Measurements from ENCODE around the gene MACROH2A2.
"Not testable (repeated sequence)": the region's sequence is repeated elsewhere in the genome, so short reads cannot be mapped to it uniquely, and the experiment has no call there.

MACROH2A2 gene

GRCh38 chr10:70145166-70145665 is 92.6 kb downstream of the MACROH2A2 start:
- H3K9me3 ChIP-seq (ENCODE audit: control insufficient read depth, low read length) = no peaks in the 10 kb centered on the region
- H3K36me3 ChIP-seq (ENCODE audit: control insufficient read depth, insufficient read depth, low read length, severe bottlenecking) = peaks cover 26% of the 10 kb centered on the region
- H3K27me3 ChIP-seq (replicated peaks; ENCODE audit: control insufficient read depth, insufficient read depth, low read length) = no peaks in the 10 kb centered on the region
- peak; percentile 22 for DNase-seq (ENCODE audit: low read depth)
- H3K9ac ChIP-seq (ENCODE audit: low read length) = peak overlapping the region; percentile 93
- peak overlapping the region; percentile 84 for H3K4me3 ChIP-seq (ENCODE audit: low read length)
- peaks cover 31% of the 10 kb centered on the region for H3K4me1 ChIP-seq (ENCODE audit: control insufficient read depth, insufficient read depth, low read length)

GRCh38 chr10:70145666-70146488 is 93.2 kb downstream of the MACROH2A2 start:
- Histone ChIP-seq H3K4me1 (ENCODE audit: control insufficient read depth, insufficient read depth, low read length) (peaks cover 31% of the 10 kb centered on the region), H3K36me3 (ENCODE audit: control insufficient read depth, insufficient read depth, low read length, severe bottlenecking) (peaks cover 33% of the 10 kb centered on the region), H3K9me3 (ENCODE audit: control insufficient read depth, low read length) (no peaks in the 10 kb centered on the region), H3K9ac (ENCODE audit: low read length) (peak overlapping the region; percentile 93), H3K27me3 (replicated peaks; ENCODE audit: control insufficient read depth, insufficient read depth, low read length) (no peaks in the 10 kb centered on the region), H3K4me3 (ENCODE audit: low read length) (peak overlapping the region; percentile 84)
- DNase-seq (ENCODE audit: low read depth) = peak; percentile 80

DNA sequence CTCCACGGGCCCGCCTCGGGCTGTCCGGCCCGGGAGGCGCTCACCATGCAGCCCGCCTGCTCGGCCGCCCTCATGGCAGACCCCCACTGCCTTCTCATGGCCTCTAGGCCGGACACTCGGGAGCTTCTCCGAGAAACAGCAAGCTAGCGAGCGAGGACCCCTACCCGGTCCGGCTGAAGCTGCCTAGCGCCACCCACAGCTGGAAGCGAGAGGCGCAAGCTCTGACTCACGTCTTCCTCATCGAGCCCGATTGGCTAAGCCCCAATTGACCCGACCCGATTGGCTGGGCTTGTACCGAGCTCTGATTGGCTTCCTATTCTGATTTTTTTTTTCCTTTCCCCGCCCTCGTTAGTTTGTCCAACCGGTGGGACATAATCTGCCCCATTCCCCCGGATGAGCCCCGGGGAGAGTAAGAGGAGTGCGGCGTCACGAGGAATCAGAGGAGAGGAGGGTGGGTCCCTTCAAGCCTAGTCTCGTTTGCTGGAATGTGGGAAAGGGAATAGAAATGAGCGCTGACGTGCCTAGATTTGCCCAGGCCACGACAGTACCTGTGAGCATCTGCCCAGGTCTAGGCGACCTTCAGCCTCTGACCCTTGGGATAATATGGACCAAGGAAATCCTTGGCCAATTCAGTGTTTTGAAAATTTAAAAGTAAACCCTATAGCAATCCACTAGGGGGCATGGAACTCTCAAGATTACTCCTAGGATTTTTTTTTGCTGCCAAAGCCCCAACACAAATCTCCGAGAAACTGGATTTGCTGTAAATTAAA is 94.0 kb downstream of the MACROH2A2 start, which contains the start of gene TYSND1:
TYSND1 (minus strand) TSS at position 212 of the 770 bp plus-strand sequence; CDS start at position 98, 114 bp downstream.
- DNase-seq (ENCODE audit: low read depth) = peak; percentile 99
- peaks cover 31% of the 10 kb centered on the region for H3K4me1 ChIP-seq (ENCODE audit: control insufficient read depth, insufficient read depth, low read length)
- no peaks in the 10 kb centered on the region for H3K27me3 ChIP-seq (replicated peaks; ENCODE audit: control insufficient read depth, insufficient read depth, low read length)
- H3K9ac ChIP-seq (ENCODE audit: low read length) = peak within 1 kb of the TSS; percentile 93
- no peaks in the 10 kb centered on the region for H3K9me3 ChIP-seq (ENCODE audit: control insufficient read depth, low read length)
- peak within 1 kb of the TSS; percentile 84 for H3K4me3 ChIP-seq (ENCODE audit: low read length)
- peaks cover 39% of the 10 kb centered on the region for H3K36me3 ChIP-seq (ENCODE audit: control insufficient read depth, insufficient read depth, low read length, severe bottlenecking)

DNA sequence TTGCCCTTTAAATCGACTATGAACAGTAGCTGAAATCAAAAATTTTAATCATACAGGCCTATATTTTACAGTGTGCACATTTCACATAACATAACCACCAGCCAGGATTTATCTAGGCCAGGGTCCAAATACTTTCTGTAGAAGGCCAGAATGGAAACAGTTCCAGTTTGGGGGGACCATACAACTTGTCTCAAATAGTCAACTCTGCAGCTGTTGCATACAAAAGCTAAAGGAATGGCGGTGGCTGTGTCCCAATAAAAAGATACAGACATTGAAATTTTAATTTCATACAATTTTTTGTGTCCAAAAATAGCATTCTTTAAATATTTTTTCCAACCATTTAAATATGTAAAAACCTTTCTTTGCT is 94.6 kb downstream of the MACROH2A2 start:
- Histone ChIP-seq H3K27me3 (replicated peaks; ENCODE audit: control insufficient read depth, insufficient read depth, low read length) (no peaks in the 10 kb centered on the region), H3K4me1 (ENCODE audit: control insufficient read depth, insufficient read depth, low read length) (peaks cover 31% of the 10 kb centered on the region), H3K9ac (ENCODE audit: low read length) (peak overlapping the region; percentile 93), H3K36me3 (ENCODE audit: control insufficient read depth, insufficient read depth, low read length, severe bottlenecking) (peaks cover 44% of the 10 kb centered on the region), H3K9me3 (ENCODE audit: control insufficient read depth, low read length) (no peaks in the 10 kb centered on the region), H3K4me3 (ENCODE audit: low read length) (peak overlapping the region; percentile 84)
- DNase-seq (ENCODE audit: low read depth) = no peak

DNA sequence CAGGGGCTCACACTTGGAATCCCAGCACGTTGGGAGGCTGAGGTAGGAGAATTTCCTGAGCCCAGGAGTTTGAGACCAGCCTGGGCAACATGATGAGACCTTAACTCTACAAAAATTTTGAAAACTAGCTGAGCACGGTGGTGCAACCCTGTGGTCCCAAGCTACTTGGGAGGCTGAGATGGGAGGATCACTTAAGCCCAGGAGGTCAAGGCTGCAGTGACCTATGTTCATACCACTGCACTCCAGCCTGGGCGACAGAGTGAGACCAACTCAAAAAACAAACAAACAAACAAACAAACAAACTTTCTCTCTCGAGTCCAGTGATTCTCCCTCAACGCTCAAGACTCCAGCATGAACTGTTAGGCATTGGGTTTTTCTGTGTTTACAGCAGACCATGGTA is 95.9 kb downstream of the MACROH2A2 start:
- Histone ChIP-seq H3K9ac (ENCODE audit: low read length) (no peak overlapping the region), H3K9me3 (ENCODE audit: control insufficient read depth, low read length) (no peaks in the 10 kb centered on the region), H3K27me3 (replicated peaks; ENCODE audit: control insufficient read depth, insufficient read depth, low read length) (no peaks in the 10 kb centered on the region), H3K4me3 (ENCODE audit: low read length) (no peak overlapping the region), H3K4me1 (ENCODE audit: control insufficient read depth, insufficient read depth, low read length) (peaks cover 32% of the 10 kb centered on the region), H3K36me3 (ENCODE audit: control insufficient read depth, insufficient read depth, low read length, severe bottlenecking) (peaks cover 55% of the 10 kb centered on the region)
- no peak for DNase-seq (ENCODE audit: low read depth)

DNA sequence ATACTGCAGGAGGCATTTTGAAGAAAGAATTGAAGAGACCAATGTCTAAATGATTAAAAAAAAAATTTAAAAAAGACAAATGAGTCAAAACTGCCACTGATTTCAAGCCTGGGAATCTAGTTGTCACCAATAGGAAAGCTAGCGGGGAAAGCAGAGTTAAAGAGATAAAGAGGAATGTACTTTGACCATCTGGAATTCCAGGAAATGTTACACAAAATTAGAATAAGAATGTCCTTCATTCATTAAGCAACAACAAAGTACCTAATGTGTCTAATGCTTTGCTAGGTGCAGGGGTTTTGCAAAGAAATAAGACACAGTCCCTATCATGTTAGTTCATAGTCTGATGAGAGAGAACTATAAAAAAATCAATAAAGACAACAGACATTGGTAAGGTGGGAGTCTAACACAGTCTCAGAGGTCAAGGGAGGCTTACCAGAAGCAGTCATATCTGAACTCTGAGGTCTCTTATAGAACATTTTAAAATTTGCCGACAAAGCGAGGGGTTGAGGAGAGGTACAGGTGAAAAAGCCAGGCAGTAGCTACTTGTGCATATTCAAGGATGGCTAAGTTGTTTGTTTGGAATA is 102.7 kb downstream of the MACROH2A2 start:
- Histone ChIP-seq H3K4me3 (ENCODE audit: low read length) (no peak overlapping the region), H3K9ac (ENCODE audit: low read length) (peak overlapping the region; percentile 6), H3K27me3 (replicated peaks; ENCODE audit: control insufficient read depth, insufficient read depth, low read length) (no peaks in the 10 kb centered on the region), H3K9me3 (ENCODE audit: control insufficient read depth, low read length) (no peaks in the 10 kb centered on the region), H3K4me1 (ENCODE audit: control insufficient read depth, insufficient read depth, low read length) (peaks cover 65% of the 10 kb centered on the region), H3K36me3 (ENCODE audit: control insufficient read depth, insufficient read depth, low read length, severe bottlenecking) (peaks cover 92% of the 10 kb centered on the region)
- DNase-seq (ENCODE audit: low read depth) = no peak

DNA sequence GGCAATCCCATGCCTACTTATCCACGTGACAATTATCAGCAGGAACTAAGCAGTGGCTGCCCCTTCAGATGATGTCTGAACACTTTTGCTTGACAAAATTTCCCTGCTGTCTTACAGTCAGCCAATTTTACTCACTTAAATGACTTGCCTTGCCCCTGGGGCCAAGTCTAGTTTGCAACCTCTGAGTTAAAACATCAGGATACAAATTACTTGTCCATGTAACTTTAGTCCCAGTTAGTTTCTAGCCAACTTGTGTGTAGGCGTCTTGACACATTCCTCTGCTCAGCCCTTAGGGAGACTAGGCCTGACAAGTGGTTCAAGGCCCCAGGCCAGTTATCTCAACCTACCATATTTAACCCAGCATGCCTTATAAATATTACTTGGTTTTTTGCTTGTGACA is 105.5 kb downstream of the MACROH2A2 start:
- Histone ChIP-seq H3K4me1 (ENCODE audit: control insufficient read depth, insufficient read depth, low read length) (peaks cover 90% of the 10 kb centered on the region), H3K9ac (ENCODE audit: low read length) (peak overlapping the region; percentile 73), H3K9me3 (ENCODE audit: control insufficient read depth, low read length) (no peaks in the 10 kb centered on the region), H3K27me3 (replicated peaks; ENCODE audit: control insufficient read depth, insufficient read depth, low read length) (no peaks in the 10 kb centered on the region), H3K4me3 (ENCODE audit: low read length) (peak overlapping the region; percentile 36), H3K36me3 (ENCODE audit: control insufficient read depth, insufficient read depth, low read length, severe bottlenecking) (peaks cover 85% of the 10 kb centered on the region)
- no peak for DNase-seq (ENCODE audit: low read depth)

DNA sequence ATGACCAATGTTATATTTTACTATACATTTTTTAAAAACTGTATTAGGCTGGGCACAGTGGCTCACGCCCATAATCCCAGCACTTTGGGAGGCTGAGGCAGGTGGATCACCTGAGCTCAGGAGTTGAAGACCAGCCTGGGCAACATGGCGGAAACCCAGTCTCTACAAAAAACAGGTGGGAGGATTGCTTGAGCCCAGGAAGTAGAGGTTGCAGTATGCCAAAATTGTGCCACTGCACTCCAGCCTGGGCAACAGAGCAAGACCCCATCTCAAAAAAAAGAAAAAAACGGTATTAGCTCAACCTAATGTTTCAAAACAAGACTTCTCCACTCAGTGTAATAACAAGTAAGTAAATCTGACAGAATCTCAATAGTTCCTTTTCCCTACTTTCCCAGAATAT is 106.7 kb downstream of the MACROH2A2 start:
- not testable (repeated sequence) for H3K9me3 ChIP-seq (ENCODE audit: control insufficient read depth, low read length); H3K4me3 ChIP-seq (ENCODE audit: low read length); H3K27me3 ChIP-seq (replicated peaks; ENCODE audit: control insufficient read depth, insufficient read depth, low read length); DNase-seq (ENCODE audit: low read depth); H3K9ac ChIP-seq (ENCODE audit: low read length)
- Histone ChIP-seq H3K4me1 (ENCODE audit: control insufficient read depth, insufficient read depth, low read length) (peaks cover 96% of the 10 kb centered on the region), H3K36me3 (ENCODE audit: control insufficient read depth, insufficient read depth, low read length, severe bottlenecking) (peaks cover 85% of the 10 kb centered on the region)

GRCh38 chr10:70160798-70161197 is 108.2 kb downstream of the MACROH2A2 start:
- Histone ChIP-seq H3K36me3 (ENCODE audit: control insufficient read depth, insufficient read depth, low read length, severe bottlenecking) (peaks cover 82% of the 10 kb centered on the region), H3K4me1 (ENCODE audit: control insufficient read depth, insufficient read depth, low read length) (peaks cover 93% of the 10 kb centered on the region), H3K27me3 (replicated peaks; ENCODE audit: control insufficient read depth, insufficient read depth, low read length) (no peaks in the 10 kb centered on the region), H3K9me3 (ENCODE audit: control insufficient read depth, low read length) (no peaks in the 10 kb centered on the region), H3K9ac (ENCODE audit: low read length) (no peak overlapping the region), H3K4me3 (ENCODE audit: low read length) (peak overlapping the region; percentile 24)
- no peak for DNase-seq (ENCODE audit: low read depth)

Data from adipocyte (in vitro differentiated cells).